Caco-2 (cell line): Measurements from ENCODE around the gene PCDHGA10. TPM values are rescaled to one million over a fixed set of nuclear protein-coding genes. Genes with fewer than 3 reads are reported as not detected.

Source experiments
- BruUV-seq: library from RNA; stranded (reverse); fragments of 400-500 nt; replicated peaks from 2 replicates; lab custom pipeline; 2021; lab: Mats Ljungman, UMichigan
- CTCF ChIA-PET: fragments of 300-600 bp; sonication (Branson Sonifier 250); formaldehyde crosslinking; loops from one replicate; lab custom pipeline; 2022; ENCODE audit warnings: antibody characterized with exemption; lab: Charles Lee
- POLR2A ChIA-PET: fragments of 300-600 bp; sonication (Branson Sonifier 250); formaldehyde crosslinking; loops from one replicate; lab custom pipeline; 2022; ENCODE audit warnings: antibody characterized with exemption; lab: Charles Lee
- DNase-seq, 2 experiments: peaks; one replicate each; pipeline versions ENCODE4 v3.0.0 to v3.0.0-alpha.2; 2020 to 2022
- H3K27me3 ChIP-seq: replicated peaks from 2 replicates; pipeline ENCODE4 v1.6.0; 2011; ENCODE audit warnings: low read length; ENCODE audit not compliant: control insufficient read depth, insufficient read depth
- H3K36me3 ChIP-seq: 2 replicates; pipeline ENCODE4 v1.5.1; 2011; ENCODE audit warnings: low read length; ENCODE audit not compliant: control insufficient read depth, insufficient read depth
- H3K4me1 ChIP-seq: fragments of 250-450 bp; sonication (Bioruptor Pico); 2 replicates; pipeline ENCODE4 v1.5.1; 2020; ENCODE audit warnings: mild to moderate bottlenecking
- H3K4me3 ChIP-seq: 2 replicates; pipeline ENCODE4 v1.5.1; 2011; ENCODE audit warnings: low read depth, mild to moderate bottlenecking, control low read depth, low read length
- H3K9me3 ChIP-seq: fragments of 250-450 bp; sonication (Bioruptor Pico); 2 replicates; pipeline ENCODE4 v1.5.1; 2020; ENCODE audit warnings: mild to moderate bottlenecking, moderate library complexity
- H3K27ac Mint-ChIP-seq: one replicate; pipeline ENCODE4 v1.8.0; 2022; ENCODE audit warnings: mixed read lengths; ENCODE audit not compliant: unreplicated experiment
- H3K27me3 Mint-ChIP-seq: one replicate; pipeline ENCODE4 v1.8.0; 2022; ENCODE audit warnings: mixed read lengths; ENCODE audit not compliant: insufficient read depth, unreplicated experiment
- H3K36me3 Mint-ChIP-seq: one replicate; pipeline ENCODE4 v1.8.0; 2022; ENCODE audit warnings: mild to moderate bottlenecking, mixed read lengths; ENCODE audit not compliant: insufficient read depth, unreplicated experiment
- H3K4me1 Mint-ChIP-seq: one replicate; pipeline ENCODE4 v1.8.0; 2022; ENCODE audit warnings: low read depth, mixed read lengths; ENCODE audit not compliant: unreplicated experiment
- H3K4me3 Mint-ChIP-seq: one replicate; pipeline ENCODE4 v1.8.0; 2022; ENCODE audit warnings: mild to moderate bottlenecking, moderate library complexity, mixed read lengths; ENCODE audit not compliant: unreplicated experiment
- H3K9me3 Mint-ChIP-seq: one replicate; pipeline ENCODE4 v1.8.0; 2022; ENCODE audit warnings: mixed read lengths; ENCODE audit not compliant: unreplicated experiment
- CTCF ChIP-seq, 2 experiments: fragments of 200-600 bp in 1 of 2; IDR thresholded peaks; 1 replicate in 1 of 2; 2 replicates in 1 of 2; pipeline versions ENCODE4 v1.5.1 to v1.8.0; 2011 to 2022; ENCODE audit warnings: antibody characterized with exemption in 1 of 2, control low read depth in 1 of 2, inconsistent platforms in 1 of 2, low read depth in 1 of 2, low read length in 1 of 2, mild to moderate bottlenecking in 1 of 2, moderate library complexity in 1 of 2; ENCODE audit not compliant: insufficient read depth in 1 of 2, severe bottlenecking in 1 of 2, unreplicated experiment in 1 of 2
- intact Hi-C: fragments of 100-400 bp; cut with micrococcal nuclease; formaldehyde crosslinking; loops from one replicate; pipeline ENCODE4 v1.10.0; 2022; ENCODE audit not compliant: unreplicated experiment
- total RNA-seq: library from RNA; stranded (reverse); gene quantifications from 2 replicates; pipeline ENCODE4 v1.2.3, GENCODE V29; 2022

PCDHGA10 gene
- total RNA-seq, 1 experiment from 2014 or later: 2.9 TPM

GRCh38 chr5:141388661-141389060, 24.1 kb upstream of the PCDHGA10 start:
- Histone ChIP-seq H3K4me3 (no peak overlapping the region), H3K27me3 (no peaks in the 10 kb centered on the region), H3K4me1 (no peaks in the 10 kb centered on the region), H3K9me3 (no peaks in the 10 kb centered on the region), H3K36me3 (no peaks in the 10 kb centered on the region)
- H3K36me3 Mint-ChIP-seq: no peaks in the 10 kb centered on the region
- H3K27ac Mint-ChIP-seq: no peak overlapping the region
- DNase-seq: no peak
- peaks cover 19% of the 10 kb centered on the region for H3K9me3 Mint-ChIP-seq
- ChIA-PET CTCF (interaction anchor here (0.8 kb wide), 1 partner anchor 9 kb away, joined by 3 read pairs; the partner anchor contains the start of gene PCDHGB5), POLR2A (no interaction called here)
- no peaks in the 10 kb centered on the region for H3K4me1 Mint-ChIP-seq
- no peak for TF ChIP-seq CTCF (IDR thresholded peaks at IDR 0.05; ENCODE audit: insufficient read depth in 1 of 2, low read depth in 1 of 2, low read length in 1 of 2, severe bottlenecking in 1 of 2, unreplicated experiment in 1 of 2)
- BruUV-seq: no TSS peak
- intact Hi-C loops: no loop called here
- H3K27me3 Mint-ChIP-seq: no peaks in the 10 kb centered on the region
- no peak overlapping the region for H3K4me3 Mint-ChIP-seq

GRCh38 chr5:141389153-141390042, 23.4 kb upstream of the PCDHGA10 start:
- no peaks in the 10 kb centered on the region for H3K36me3 ChIP-seq
- intact Hi-C loops: no loop called here
- DNase-seq: no peak
- Mint-ChIP-seq H3K4me3 (no peak overlapping the region), H3K4me1 (no peaks in the 10 kb centered on the region), H3K36me3 (no peaks in the 10 kb centered on the region), H3K9me3 (peaks cover 19% of the 10 kb centered on the region), H3K27me3 (no peaks in the 10 kb centered on the region), H3K27ac (no peak overlapping the region)
- no TSS peak for BruUV-seq
- H3K4me1 ChIP-seq: no peaks in the 10 kb centered on the region
- ChIA-PET POLR2A (no interaction called here), CTCF (interaction anchor here (0.8 to 1.5 kb wide), 2 partner anchors 8 to 175 kb away, joined by 3 to 5 read pairs; partner anchors contain the start of gene PCDHGB5)
- H3K9me3 ChIP-seq: no peaks in the 10 kb centered on the region
- TF ChIP-seq CTCF (IDR thresholded peaks at IDR 0.05; ENCODE audit: insufficient read depth in 1 of 2, low read depth in 1 of 2, low read length in 1 of 2, severe bottlenecking in 1 of 2, unreplicated experiment in 1 of 2): no peak
- no peaks in the 10 kb centered on the region for H3K27me3 ChIP-seq
- no peak overlapping the region for H3K4me3 ChIP-seq

GRCh38 chr5:141392429-141393198, 20.2 kb upstream of the PCDHGA10 start, which contains the start of gene PCDHGA8:
PCDHGA8 (plus strand) TSS chr5:141392633; CDS start chr5:141392814, 181 bp downstream.
- TF ChIP-seq CTCF (IDR thresholded peaks at IDR 0.05; ENCODE audit: insufficient read depth in 1 of 2, low read depth in 1 of 2, low read length in 1 of 2, severe bottlenecking in 1 of 2, unreplicated experiment in 1 of 2): peak in 1 of 2 experiments; percentile 3
- Histone ChIP-seq H3K4me3 (no peak within 1 kb of the TSS), H3K27me3 (no peaks in the 10 kb centered on the region), H3K4me1 (no peaks in the 10 kb centered on the region), H3K36me3 (no peaks in the 10 kb centered on the region), H3K9me3 (no peaks in the 10 kb centered on the region)
- DNase-seq: no peak
- Mint-ChIP-seq H3K9me3 (peaks cover 19% of the 10 kb centered on the region), H3K27ac (no peak within 1 kb of the TSS), H3K36me3 (no peaks in the 10 kb centered on the region), H3K4me3 (no peak within 1 kb of the TSS), H3K4me1 (no peaks in the 10 kb centered on the region), H3K27me3 (no peaks in the 10 kb centered on the region)
- CTCF ChIA-PET: no interaction called here
- intact Hi-C loops: no loop called here
- no TSS peak for BruUV-seq
- POLR2A ChIA-PET: no interaction called here
